Ovary (tissue), 3 donors: ENCODE results near the gene MYL5.

Experiments
- CTCF ChIP-seq, 3 donors: fragments of 450-650 bp in 2 of 3; fragments of 200-600 bp in 1 of 3; IDR thresholded peaks; one replicate each; pipeline versions ENCODE4 v1.5.1 to v1.8.0; 2016 to 2022; ENCODE audit warnings: antibody characterized with exemption in 3 of 3, mild to moderate bottlenecking in 1 of 3
- EP300 ChIP-seq: sonication (generic); formaldehyde crosslinking; IDR thresholded peaks from one replicate; pipeline ENCODE4 v1.6.1; 2017; ENCODE audit warnings: antibody characterized with exemption
- POLR2A ChIP-seq: fragments of 450-650 bp; IDR thresholded peaks from one replicate; pipeline ENCODE4 v1.6.1; 2017; ENCODE audit warnings: antibody characterized with exemption, mild to moderate bottlenecking, moderate library complexity
- donor health status: DM: no; HTN: no; CAD: no.

- TF ChIP-seq CTCF (IDR thresholded peaks at IDR 0.05): no peak
- TF ChIP-seq POLR2A: no peak
- TF ChIP-seq EP300: no peak
Observed at GRCh38 chr4:726235-726787, 52.0 kb downstream of the MYL5 start.
